ENCODE measurements around the gene CCR6.

GRCh38 chr6:167102318-167102717 lies 20.6 kb upstream of the CCR6 start:
- TF ChIP-seq CTCF (IDR thresholded peaks at IDR 0.05; ENCODE audit: low read depth, low read length) (no peak), POLR2A (IDR thresholded peaks at IDR 0.05; ENCODE audit: extremely low read depth, insufficient read length) (no peak), MYC (IDR thresholded peaks at IDR 0.05; ENCODE audit: low read depth, low read length) (no peak), MAX (IDR thresholded peaks at IDR 0.05; ENCODE audit: low read depth, low read length) (no peak)
